GM19438 (cell line): ENCODE data around the gene ATF6B.

ENCODE experiments used
- ATAC-seq: cut with Tn5 transposase; IDR thresholded peaks from one replicate; pipeline ENCODE4 v1.9.1; 2021; ENCODE audit warnings: low read depth; ENCODE audit not compliant: unreplicated experiment

The ATF6B gene

DNA sequence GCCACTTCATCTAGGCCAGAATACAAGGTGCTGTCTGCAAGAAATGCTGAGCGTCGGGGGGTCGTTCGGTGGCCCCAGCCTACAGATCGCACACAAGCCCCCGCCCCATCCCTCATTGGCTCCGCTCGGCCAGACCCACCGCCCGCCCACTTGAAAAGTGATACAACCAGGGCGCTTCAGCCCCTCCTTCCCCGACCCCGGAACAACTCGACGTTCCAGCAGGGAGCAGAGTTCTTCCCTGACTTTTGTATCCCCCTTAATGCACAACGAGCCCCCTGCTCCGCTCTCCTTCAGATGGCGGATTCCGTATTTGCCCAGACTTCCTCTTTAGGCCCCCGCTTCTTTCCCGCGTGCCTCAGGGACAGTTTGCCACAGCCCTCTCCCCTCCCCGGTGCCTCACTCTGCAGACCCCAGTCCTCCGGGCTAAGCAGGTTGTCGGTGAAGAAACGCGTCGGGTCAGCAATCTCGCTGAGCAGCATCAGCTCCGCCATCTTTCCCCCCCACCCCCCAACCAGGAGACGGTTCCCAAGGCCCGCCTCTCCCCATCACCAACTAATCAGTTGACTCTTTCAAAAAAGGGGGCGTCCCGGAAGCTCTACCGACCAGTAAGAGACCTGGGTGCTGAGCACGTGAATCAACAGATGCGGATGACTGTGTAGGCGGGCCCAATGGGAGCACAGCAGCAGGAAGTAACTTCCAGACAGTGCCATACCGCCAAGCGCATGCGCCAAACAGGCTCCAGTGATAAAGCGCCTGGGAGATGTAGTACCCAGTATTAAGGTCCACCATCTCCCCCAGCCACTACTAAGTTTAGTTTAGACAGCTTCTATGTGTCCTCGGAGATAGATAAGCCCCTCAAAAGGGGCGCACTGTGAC, at the start of gene ATF6B:
Gene ATF6B, minus strand, starts transcription at position 530 of the 876 bp plus-strand sequence. Its CDS starts 39 bp downstream, at position 491.
- ATAC-seq: peak; percentile 91

DNA sequence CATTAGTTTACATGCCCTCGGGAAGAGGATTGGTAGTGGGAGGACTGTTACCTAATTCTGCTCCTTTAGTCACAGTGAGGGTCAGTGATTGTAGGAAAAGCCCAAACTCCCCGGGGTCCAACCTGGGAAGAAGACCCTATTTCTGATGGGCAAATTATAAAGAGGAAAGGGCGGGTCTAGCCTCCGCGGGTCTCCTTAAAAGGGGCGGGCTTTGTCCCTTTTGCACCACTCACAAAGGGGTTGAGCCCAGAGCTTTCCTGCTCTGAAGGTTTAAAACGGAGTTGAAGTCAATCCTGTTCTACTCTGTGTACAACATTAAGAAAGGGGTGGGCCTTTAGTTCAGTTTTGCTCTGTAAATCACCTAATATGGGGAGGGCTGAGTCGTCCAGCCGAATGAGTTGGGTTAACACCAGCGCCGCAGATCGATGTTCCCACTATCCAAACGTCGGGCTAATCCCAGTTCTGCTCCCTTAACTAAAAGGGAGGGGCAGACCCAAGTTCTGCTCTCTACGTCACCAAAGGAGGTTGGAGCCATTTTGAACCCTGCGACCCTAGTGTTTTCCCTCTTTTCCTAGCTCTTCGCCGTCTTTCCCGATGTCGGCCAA, 49.2 kb upstream of the ATF6B start:
- ATAC-seq: no peak

DNA sequence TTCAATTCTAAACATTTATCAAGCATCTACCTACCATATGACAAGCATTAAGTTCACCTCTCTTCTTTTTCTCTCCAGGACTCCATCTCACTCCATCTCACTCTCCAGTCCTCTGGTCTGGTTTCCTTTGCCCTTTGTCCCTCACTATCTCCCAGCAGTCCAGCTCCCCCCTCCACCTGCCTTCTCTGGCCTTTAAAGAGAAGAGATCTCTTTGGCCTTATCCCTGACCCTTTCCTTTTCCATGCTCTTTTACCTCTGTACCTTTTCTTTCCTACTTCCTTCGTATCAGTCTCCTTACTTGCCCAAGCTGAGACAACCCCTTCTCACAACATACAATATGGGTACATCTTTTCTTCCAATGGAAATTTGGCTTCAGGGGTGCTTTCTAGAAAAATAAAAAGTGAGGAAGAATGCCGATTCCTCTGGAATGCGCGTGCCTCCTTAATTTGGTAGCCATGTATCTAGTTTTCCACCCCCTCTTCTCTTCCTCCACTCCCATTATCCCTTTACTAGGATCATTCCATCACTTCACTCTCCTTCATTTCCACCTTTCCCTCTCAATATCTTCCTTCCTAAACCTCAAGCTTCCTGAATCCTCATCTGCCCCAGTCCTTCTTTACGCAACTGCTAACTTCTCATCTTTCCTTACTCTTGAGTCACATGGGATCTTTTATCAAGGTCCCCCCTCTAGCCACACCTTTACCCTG, 48.6 kb upstream of the ATF6B start:
- no peak for ATAC-seq

DNA sequence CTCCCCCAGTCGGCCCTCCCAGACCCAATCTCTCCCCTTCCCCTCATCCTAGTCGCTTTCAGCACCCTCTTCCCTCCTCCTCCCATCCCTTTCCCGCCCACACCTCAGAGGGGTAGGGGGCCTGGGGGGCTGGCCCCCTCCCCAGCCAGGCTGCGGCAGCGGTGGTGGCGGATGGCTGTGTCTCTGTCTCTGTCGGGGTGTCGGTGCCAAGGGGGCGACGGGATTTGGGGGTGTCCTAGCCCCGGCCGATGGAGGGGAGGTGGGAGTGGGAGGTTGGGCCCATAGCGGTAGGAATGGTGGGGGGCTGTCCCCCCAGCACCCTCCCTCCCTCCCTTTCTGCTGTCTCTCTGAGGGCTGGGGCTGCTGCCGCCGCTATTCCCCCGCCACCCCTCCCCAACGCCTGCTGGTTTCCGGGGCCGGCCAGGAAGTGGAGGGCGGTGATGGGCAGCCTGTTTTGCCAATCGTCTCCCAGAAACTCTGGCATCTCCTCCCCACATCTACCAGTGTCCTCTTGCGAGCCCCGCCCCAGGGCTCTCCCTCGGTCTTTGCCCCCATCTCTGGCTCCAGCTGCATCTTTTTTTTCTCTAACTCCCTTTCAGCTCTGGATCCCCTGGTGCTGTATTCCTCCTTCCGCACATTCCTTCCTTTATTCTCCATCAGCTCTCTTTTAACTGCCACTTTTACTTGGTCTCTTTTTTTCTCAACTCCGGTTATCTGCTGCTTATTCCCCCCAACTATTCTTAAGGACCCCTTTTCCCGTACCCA, 47.8 kb upstream of the ATF6B start, which contains the start of gene AGPAT1:
Gene AGPAT1, minus strand, starts transcription at position 374 of the 765 bp plus-strand sequence. CDS start 4,588 bp downstream, outside the sequence.
- peak; percentile 39 for ATAC-seq

DNA sequence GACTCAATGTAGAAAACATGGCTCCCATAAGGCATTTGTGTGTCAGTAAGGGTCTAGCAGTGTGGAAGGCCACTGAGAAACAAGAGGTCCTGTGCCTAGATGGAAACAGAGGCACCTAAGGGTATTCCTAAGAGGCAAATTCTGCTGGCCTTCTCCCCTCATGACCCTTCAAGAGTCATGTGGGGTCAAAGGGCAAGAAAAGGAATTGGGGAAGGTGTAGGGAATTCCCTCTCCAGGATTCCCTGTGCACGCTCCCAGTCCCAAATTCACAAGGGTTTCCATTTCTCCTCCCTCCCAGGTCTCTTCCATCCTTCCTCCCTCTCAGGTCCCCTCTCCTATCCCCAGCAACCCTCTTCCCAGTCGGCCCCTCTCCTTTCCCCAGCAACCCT, 47.3 kb upstream of the ATF6B start:
- no peak for ATAC-seq

GRCh38 chr6:32174416-32174815, 46.4 kb upstream of the ATF6B start:
- ATAC-seq: no peak

DNA sequence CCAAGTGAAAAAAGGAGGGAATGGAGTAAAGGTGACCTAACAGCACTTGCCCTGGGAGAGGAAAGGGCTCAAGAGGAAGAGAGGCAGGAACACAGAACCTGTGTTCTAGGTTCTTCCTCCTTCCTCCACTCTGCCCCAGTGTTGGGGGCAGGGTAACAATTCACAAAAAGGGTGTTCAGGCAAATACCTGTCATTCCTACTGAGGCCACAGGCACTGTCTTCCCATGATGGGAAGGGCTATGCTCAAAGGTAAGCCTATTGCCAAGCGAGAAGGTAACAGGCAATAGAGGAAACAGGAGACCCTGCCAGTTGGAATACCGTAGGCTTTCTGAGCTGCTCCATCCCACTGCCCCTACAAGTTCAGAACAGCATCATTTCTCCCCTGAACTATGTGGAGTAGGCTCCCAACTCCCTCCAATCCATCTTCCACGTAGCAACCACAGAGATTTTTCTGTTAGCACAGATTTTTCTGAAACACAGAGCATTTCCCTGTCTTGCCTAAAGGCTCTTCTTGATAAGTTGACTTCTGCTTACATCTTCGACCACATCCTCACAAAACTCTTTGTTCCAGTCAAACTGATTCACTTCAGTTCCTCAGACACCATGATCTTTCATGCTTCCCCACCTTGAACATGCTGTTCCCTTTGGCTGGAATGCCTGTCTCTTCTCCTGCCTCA, 45.1 kb upstream of the ATF6B start:
- no peak for ATAC-seq

GRCh38 chr6:32171234-32171633, 43.2 kb upstream of the ATF6B start:
- ATAC-seq: no peak

DNA sequence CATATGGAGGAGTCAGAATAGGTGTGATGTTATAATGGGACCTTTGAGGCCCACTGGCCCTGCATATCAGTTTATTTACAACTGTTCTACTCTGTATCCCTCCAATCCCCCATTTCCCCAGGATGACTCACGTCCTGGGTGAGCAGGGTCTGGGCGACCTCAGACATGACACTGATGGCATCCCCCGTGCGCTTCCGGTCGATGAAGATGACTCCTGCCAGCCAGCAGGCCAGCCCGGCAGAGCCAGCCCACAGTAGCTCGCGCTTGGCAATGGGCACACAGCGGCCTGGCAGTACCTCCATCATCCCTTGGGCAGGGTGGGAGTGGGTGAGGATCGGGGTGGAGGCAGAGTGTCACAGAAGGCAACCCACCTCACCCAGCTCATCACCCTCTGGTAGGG, 42.2 kb upstream of the ATF6B start:
- ATAC-seq: no peak

DNA sequence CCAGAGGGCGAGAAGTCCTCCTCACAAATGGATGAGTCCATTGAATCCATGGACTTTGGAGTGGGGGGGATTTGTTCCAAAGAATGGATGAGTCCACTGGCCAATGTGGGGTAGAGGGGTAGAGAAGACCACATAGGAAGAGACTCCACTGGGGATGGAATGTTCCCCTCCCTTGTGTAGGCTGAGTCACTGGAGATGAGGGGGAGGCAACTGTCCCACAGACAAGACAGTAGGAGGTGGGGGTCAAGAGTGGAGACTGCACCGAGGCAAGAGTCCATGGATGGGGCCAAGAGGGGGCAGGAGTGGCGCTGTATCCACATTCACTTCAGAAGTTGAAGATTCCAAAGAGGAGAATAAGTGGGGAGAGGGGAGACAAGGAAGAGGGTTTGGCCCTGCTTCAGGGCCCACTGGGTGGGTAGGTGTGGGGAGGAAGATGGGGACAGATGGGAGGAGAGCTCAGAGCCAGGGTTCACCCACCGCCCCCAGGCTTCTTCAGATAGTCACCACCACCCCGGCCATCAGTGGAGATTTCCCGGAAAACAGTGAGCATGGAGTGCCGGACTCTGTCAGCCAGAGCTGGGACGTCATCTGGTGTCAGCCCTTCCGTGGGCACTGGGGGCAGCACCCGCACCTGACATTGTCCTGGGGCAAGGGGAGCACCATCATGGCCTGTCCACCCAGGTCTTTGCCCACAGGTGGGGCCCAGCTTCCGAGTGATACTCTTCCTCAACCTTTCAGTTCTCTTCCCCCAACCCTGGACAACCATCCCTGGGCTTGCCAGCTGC, 41.0 kb upstream of the ATF6B start:
- ATAC-seq: no peak

- ATAC-seq: no peak
These were observed 40.3 kb upstream of the ATF6B start for GRCh38 chr6:32168350-32168749.

DNA sequence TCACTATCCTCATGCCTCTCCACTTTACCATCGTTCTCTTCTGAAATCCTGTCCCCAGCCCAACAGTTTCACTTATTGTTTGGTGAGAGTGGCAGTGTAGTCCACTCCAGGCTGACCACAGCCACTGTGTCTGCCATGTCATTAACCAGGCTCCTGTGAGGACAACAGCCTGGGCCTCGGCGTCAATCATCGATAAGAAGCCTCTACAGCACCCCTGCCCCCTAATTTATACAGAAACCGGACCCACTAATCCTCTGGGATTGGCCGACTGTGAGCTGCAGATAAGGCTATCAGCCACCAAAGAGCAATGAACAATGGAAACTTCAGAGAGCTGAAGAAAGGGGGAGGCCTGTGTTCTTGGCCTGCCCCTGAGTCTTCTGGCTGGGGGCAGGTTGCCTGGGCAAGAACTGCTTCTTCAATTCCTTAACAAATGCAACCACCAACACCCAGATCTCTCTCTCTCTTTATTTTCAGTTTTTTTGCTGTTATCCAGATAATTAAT, 39.8 kb upstream of the ATF6B start:
- ATAC-seq: no peak

- ATAC-seq: no peak
These were observed 39.2 kb upstream of the ATF6B start for GRCh38 chr6:32167154-32167760.

DNA sequence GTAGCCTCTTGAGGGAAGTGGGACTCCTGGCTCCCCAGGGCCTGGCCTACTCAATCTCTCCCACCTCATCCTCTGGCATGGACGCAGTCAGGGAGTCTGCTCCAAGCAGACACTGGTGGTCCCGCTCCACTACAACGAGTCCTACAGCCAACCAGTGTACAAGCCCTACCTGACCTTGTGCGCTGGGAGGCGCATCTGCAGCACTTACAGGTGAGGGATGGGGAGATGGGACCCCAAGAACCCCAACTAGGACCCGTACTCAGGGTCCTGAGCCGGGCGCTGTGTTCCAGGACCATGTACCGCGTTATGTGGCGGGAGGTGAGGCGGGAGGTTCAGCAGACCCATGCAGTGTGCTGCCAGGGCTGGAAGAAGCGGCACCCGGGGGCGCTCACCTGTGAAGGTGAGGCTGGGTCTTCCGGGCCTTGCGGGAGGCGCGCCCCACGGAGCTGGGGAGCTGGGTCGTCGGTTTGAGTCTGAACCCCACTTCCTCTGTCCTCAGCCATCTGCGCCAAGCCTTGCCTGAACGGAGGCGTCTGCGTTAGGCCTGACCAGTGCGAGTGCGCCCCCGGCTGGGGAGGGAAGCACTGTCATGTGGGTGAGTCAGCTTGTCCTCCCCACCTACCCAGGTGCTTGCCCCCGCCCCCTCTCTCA, 38.5 kb upstream of the ATF6B start:
- ATAC-seq: no peak

DNA sequence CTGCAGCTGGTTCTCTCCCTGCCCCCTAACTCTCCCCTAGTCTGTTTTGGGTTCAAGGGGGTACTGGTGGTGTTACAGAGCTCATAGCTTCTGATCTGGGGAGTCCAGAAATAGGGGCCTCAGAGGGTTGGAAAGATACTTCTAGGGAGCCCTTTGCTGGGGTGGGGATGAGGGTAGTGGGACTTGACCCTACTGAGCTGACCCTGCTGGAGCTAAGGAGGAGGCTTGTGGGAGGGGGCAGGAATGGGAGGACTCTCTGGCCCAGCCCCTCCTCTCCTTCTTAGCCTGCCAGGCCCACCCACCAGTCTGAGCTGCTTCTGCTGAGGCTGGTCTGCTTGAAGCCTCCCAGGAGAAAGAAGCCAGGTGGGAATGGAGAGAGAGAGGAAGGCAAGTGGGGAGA, 36.2 kb upstream of the ATF6B start, which contains the start of gene EGFL8:
Gene EGFL8, plus strand, starts transcription at position 301 of the 400 bp plus-strand sequence. CDS start 1,571 bp downstream, outside the sequence.
- ATAC-seq: no peak

DNA sequence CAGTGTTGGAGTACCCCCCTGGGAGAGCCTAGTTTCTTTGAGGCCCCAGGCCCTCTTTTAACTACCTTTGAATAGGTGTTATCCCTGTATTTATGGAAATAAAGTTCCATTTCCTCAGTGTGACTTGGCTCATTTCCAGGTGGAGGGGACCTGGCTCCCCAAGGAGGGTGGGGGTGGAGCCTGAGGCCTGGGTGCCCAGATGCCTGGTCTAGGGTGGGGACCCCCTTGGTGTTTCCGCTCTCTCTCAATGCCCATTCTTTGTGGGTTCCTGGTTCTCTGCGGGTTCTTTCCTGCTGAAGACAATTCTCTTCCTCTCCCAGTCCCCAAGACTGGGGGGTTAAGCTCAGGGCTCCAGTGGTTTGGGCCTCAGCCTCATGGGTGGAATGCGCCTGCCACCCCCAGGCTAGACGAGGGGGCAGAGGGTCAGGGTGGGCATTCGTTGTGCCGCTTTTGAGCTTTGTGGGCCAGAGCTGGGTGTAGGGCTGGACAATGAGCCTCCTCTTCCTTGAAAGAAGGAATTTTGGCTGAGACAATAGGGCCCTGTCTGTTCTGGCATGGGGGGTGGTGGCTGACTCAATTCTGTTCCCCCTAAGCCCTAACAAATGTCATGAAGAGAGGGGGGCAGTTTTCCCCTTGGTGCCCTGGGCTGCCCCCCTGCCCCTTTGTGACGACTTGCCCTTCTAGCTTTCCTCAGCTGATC, 35.7 kb upstream of the ATF6B start:
- no peak for ATAC-seq

DNA sequence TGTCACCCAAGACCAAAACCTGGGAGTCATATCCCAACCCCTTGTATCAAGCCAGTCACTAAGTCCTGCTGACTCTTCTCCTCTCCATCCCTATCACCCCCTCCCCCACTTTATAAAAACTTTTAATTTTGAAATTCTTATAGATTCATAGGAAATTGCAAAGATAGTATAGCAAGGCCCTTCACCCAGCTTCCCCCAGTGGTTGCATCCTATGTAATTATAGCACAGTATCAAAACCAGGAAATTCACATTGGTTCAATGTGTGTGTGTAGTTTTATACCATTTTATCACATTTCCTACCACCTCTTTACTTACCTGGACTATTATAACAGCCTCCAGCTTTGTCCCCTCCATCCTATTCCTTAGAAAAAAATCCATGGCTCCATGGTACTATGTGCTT, 30.0 kb upstream of the ATF6B start:
- no peak for ATAC-seq
